ENCODE measurements around the gene UBALD2.

UBALD2 gene

GRCh38 chr17:76318586-76318985 lies 53.4 kb downstream of the UBALD2 start:
- DNase-seq (ENCODE audit: low read depth in 2 of 2) = no peak
